Mesodermal cell (in vitro differentiated cells): Measurements from ENCODE around the gene BLNK.
"Not testable (repeated sequence)": the region's sequence is repeated elsewhere in the genome, so short reads cannot be mapped to it uniquely, and the experiment has no call there.

Experiments used
- H3K27ac ChIP-seq: 2 replicates; pipeline ENCODE4 v1.7.0; 2013; ENCODE audit warnings: mild to moderate bottlenecking, low read depth, low read length, moderate library complexity; ENCODE audit not compliant: severe bottlenecking
- H3K36me3 ChIP-seq: 2 replicates; pipeline ENCODE4 v1.7.1; 2013; ENCODE audit warnings: mild to moderate bottlenecking, low read length, moderate library complexity; ENCODE audit not compliant: control insufficient read depth, insufficient read depth
- H3K4me1 ChIP-seq: one replicate; pipeline ENCODE4 v1.7.1; 2013; ENCODE audit warnings: mild to moderate bottlenecking, low read length; ENCODE audit not compliant: insufficient read depth, control insufficient read depth, poor library complexity, severe bottlenecking
- H3K4me3 ChIP-seq: 2 replicates; pipeline ENCODE4 v1.7.0; 2013; ENCODE audit warnings: low read length, control low read depth, mild to moderate bottlenecking; ENCODE audit not compliant: insufficient read depth, poor library complexity, severe bottlenecking; ENCODE audit errors: extremely low read depth
- H3K9me3 ChIP-seq: 2 replicates; pipeline ENCODE4 v1.7.1; 2013; ENCODE audit warnings: mild to moderate bottlenecking, low read length, moderate library complexity; ENCODE audit not compliant: control insufficient read depth
- WGBS, 2 experiments: methylation state at CpG; one replicate each; pipeline ENCODE4 v1.1.5; 2013; ENCODE audit warnings: missing lambda C conversion rate in 2 of 2; ENCODE audit not compliant: insufficient coverage in 2 of 2; 5-methylcytosine and 5-hydroxymethylcytosine counted together

The BLNK gene

GRCh38 chr10:96189505-96189904, 81.9 kb downstream of the BLNK start:
- not testable (repeated sequence) for H3K36me3 ChIP-seq, H3K4me1 ChIP-seq, H3K27ac ChIP-seq, H3K4me3 ChIP-seq, H3K9me3 ChIP-seq
- 83% methylated on average over 1 of the region's 1 CpG; no CpG with 5 or more reads in 1 of the 2 experiments for WGBS, 2 experiments

GRCh38 chr10:96188916-96189315, 82.5 kb downstream of the BLNK start:
- Histone ChIP-seq H3K4me3 (no peak overlapping the region), H3K36me3 (no peaks in the 10 kb centered on the region), H3K27ac (no peak overlapping the region), H3K4me1 (no peaks in the 10 kb centered on the region), H3K9me3 (no peaks in the 10 kb centered on the region)
- 92 to 100% methylated on average over 1 of the region's 1 CpG for WGBS, 2 experiments

- Histone ChIP-seq H3K27ac (no peak overlapping the region), H3K4me3 (no peak overlapping the region), H3K9me3 (no peaks in the 10 kb centered on the region), H3K36me3 (no peaks in the 10 kb centered on the region), H3K4me1 (no peaks in the 10 kb centered on the region)
- WGBS, 2 experiments, result no CpG with 5 or more reads among the region's 2 CpGs
These were observed 82.9 kb downstream of the BLNK start for GRCh38 chr10:96188421-96188820.

GRCh38 chr10:96176985-96177384, 94.4 kb downstream of the BLNK start:
- H3K27ac ChIP-seq, result no peak overlapping the region
- WGBS, 2 experiments, result no CpG with 5 or more reads among the region's 1 CpG

GRCh38 chr10:96172666-96173065, 98.7 kb downstream of the BLNK start:
- Histone ChIP-seq H3K4me1 (no peaks in the 10 kb centered on the region), H3K27ac (no peak overlapping the region), H3K9me3 (peaks cover 4% of the 10 kb centered on the region), H3K36me3 (no peaks in the 10 kb centered on the region), H3K4me3 (no peak overlapping the region)
- WGBS, 2 experiments, result no CpG with 5 or more reads among the region's 1 CpG

More at GRCh38 chr10:96176985-96177384, 94.4 kb downstream of the BLNK start:
- Histone ChIP-seq H3K4me1 (no peaks in the 10 kb centered on the region), H3K4me3 (no peak overlapping the region), H3K9me3 (peaks cover 4% of the 10 kb centered on the region), H3K36me3 (no peaks in the 10 kb centered on the region)

GRCh38 chr10:96170230-96170629, 101.1 kb downstream of the BLNK start:
- H3K4me3 ChIP-seq, result no peak overlapping the region
- no peaks in the 10 kb centered on the region for H3K9me3 ChIP-seq
- no peaks in the 10 kb centered on the region for H3K4me1 ChIP-seq
- peaks cover 5% of the 10 kb centered on the region for H3K36me3 ChIP-seq
- H3K27ac ChIP-seq, result no peak overlapping the region

- no peaks in the 10 kb centered on the region for H3K4me1 ChIP-seq
- peaks cover 5% of the 10 kb centered on the region for H3K36me3 ChIP-seq
- H3K9me3 ChIP-seq, result no peaks in the 10 kb centered on the region
- WGBS, 2 experiments, result 83 to 86% methylated on average over 1 of the region's 1 CpG
- H3K27ac ChIP-seq, result no peak overlapping the region
- H3K4me3 ChIP-seq, result no peak overlapping the region
These were observed 102.8 kb downstream of the BLNK start for GRCh38 chr10:96168546-96168945.

- Histone ChIP-seq H3K4me1 (no peaks in the 10 kb centered on the region), H3K27ac (no peak overlapping the region), H3K4me3 (no peak overlapping the region), H3K9me3 (no peaks in the 10 kb centered on the region), H3K36me3 (peaks cover 5% of the 10 kb centered on the region)
- 95 to 99% methylated on average over 3 to 6 of the region's 6 CpGs for WGBS, 2 experiments
These were observed 105.6 kb downstream of the BLNK start for GRCh38 chr10:96165726-96166125.

GRCh38 chr10:96153070-96153469, 118.3 kb downstream of the BLNK start:
- no CpG with 5 or more reads among the region's 1 CpG for WGBS, 2 experiments
- H3K4me3 ChIP-seq, result no peak overlapping the region
- H3K27ac ChIP-seq, result no peak overlapping the region
- peaks cover 6% of the 10 kb centered on the region for H3K4me1 ChIP-seq
- H3K9me3 ChIP-seq, result no peaks in the 10 kb centered on the region
- H3K36me3 ChIP-seq, result peaks cover 58% of the 10 kb centered on the region

- Histone ChIP-seq H3K27ac (no peak overlapping the region), H3K36me3 (peaks cover 52% of the 10 kb centered on the region), H3K4me1 (peaks cover 6% of the 10 kb centered on the region), H3K9me3 (no peaks in the 10 kb centered on the region), H3K4me3 (no peak overlapping the region)
- 100% methylated on average over 1 of the region's 4 CpGs; no CpG with 5 or more reads in 1 of the 2 experiments for WGBS, 2 experiments
These were observed 118.9 kb downstream of the BLNK start for GRCh38 chr10:96152437-96152836.
